Measurements from ENCODE around the gene MOB3B. TPM values are rescaled to one million over a fixed set of nuclear protein-coding genes. Genes with fewer than 3 reads are reported as not detected.
A peak's percentile ranks its signal among the peaks of the same experiment; 100 is the strongest.

The MOB3B gene
- total RNA-seq = under 1 TPM; 0.11 to 0.59 TPM

DNA sequence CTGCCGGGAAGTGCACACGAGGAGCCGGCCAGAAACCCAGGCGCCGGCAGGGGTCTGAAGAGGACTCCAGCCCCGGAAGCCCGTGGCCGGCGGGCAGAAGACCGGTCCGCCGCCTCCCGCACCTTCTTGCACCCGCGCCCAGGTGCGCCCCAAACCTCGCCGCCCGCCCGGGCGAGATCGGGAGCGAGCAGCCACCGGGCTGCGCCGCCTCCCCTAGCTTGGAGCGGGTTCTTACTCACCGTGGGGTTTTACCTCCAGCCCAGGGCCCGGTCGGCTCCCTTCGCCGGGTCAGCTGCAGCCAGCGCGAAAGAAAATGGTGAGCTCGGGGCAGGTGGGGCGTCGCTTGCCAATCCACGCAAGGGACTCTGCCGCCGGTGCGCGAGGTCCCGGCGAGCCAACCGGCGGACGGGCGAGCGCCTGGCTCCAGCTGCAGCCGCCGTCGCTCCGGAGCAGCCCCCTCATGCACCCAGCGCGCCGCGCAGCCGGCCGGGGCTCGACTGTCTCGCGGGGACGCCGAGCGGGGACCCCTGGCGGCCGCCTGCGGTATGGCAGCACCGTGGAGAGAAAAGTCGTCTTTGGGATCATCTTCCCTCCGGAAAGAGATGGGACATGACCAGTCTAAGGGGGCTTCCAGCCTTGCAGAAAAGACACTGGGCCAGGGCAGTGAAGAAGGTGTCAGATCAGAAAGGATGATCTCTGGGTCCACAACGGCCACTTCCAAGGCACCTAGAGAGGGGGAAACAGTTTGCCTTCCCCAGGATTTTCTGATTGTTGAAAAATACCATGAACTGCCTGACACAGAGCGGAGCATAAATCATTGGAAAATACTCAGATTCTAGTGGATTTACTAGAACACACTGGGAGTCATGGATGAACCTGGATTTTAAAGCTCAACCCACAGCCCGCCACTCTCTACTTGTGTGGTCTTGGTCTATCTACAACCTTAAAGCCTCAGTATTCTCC is at the start of gene MOB3B:
TSS of gene MOB3B (minus strand) at position 499 of the 963 bp plus-strand sequence. CDS start 74,264 bp downstream, outside the sequence.
- H3K4me3 Mint-ChIP-seq = peak within 1 kb of the TSS; percentile 79
- H3K36me3 Mint-ChIP-seq = no peaks in the 10 kb centered on the region
- H3K27me3 Mint-ChIP-seq = peaks cover 24 to 25% of the 10 kb centered on the region in 2 donors
- DNase-seq (ENCODE audit: low spot score) (peak; percentile 84), ATAC-seq (peak; percentile 88 to 92)
- H3K4me1 Mint-ChIP-seq (ENCODE audit: low read depth in 2 of 2) = peaks cover 0 to 6% of the 10 kb centered on the region in 2 donors
- H3K9me3 Mint-ChIP-seq = no peaks in the 10 kb centered on the region
- H3K27ac Mint-ChIP-seq = peak within 1 kb of the TSS in 1 of 2 donors; percentile 48

DNA sequence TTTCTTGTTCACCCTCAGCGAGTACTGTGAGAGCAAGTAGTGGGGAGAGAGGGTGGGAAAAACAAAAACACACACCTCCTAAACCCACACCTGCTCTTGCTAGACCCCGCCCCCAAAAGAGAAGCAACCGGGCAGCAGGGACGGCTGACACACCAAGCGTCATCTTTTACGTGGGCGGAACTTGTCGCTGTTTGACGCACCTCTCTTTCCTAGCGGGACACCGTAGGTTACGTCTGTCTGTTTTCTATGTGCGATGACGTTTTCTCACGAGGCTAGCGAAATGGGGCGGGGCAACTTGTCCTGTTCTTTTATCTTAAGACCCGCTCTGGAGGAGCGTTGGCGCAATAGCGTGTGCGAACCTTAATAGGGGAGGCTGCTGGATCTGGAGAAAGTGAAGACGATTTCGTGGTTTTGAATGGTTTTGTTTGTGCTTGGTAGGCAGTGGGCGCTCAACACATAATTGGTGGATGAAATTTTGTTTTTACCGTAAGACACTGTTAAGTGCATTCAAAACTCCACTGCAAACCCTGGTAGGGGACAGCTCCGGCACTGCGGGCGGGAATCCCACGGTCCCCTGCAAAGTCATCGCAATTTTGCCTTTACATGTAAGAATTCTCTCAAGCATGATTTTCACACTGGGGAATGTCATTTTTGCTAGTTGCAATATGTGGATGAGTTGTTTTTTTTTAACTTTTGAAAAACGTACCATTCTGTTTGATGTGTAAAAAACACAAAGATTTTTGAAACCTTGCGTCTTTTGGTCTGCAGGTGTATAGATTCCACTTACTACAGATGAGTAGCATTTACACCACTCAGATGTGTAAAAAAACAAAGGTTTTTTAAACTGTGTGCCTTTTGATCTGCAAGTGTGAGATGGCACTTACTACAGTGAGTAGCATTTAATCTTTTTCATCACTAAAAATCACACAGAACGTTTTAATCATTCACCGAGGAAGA is 44.3 kb upstream of the MOB3B start:
- peaks cover 11% of the 10 kb centered on the region in 2 donors for H3K27me3 Mint-ChIP-seq
- peaks cover 8% of the 10 kb centered on the region for H3K9me3 Mint-ChIP-seq
- peak overlapping the region; percentile 91 for H3K4me3 Mint-ChIP-seq
- peaks cover 25 to 26% of the 10 kb centered on the region in 2 donors for H3K4me1 Mint-ChIP-seq (ENCODE audit: low read depth in 2 of 2)
- H3K36me3 Mint-ChIP-seq = peaks cover 9% of the 10 kb centered on the region
- peak; percentile 89 to 90 for ATAC-seq
- peak overlapping the region; percentile 94 to 98 for H3K27ac Mint-ChIP-seq
- DNase-seq (ENCODE audit: low spot score) = peak; percentile 96

GRCh38 chr9:27572918-27573633 is 43.5 kb upstream of the MOB3B start, which contains the start of gene C9orf72:
Gene C9orf72 (minus strand): TSS chr9:27573481. CDS start chr9:27567120, 6,361 bp downstream.
- ATAC-seq = peak; percentile 92 to 93
- peak within 1 kb of the TSS; percentile 91 for H3K4me3 Mint-ChIP-seq
- peaks cover 25 to 26% of the 10 kb centered on the region in 2 donors for H3K4me1 Mint-ChIP-seq (ENCODE audit: low read depth in 2 of 2)
- peaks cover 2 to 4% of the 10 kb centered on the region in 2 donors for H3K27me3 Mint-ChIP-seq
- H3K9me3 Mint-ChIP-seq = peaks cover 2% of the 10 kb centered on the region
- H3K27ac Mint-ChIP-seq = peak within 1 kb of the TSS; percentile 94 to 98
- H3K36me3 Mint-ChIP-seq = peaks cover 3% of the 10 kb centered on the region
- DNase-seq (ENCODE audit: low spot score) = peak; percentile 94

DNA sequence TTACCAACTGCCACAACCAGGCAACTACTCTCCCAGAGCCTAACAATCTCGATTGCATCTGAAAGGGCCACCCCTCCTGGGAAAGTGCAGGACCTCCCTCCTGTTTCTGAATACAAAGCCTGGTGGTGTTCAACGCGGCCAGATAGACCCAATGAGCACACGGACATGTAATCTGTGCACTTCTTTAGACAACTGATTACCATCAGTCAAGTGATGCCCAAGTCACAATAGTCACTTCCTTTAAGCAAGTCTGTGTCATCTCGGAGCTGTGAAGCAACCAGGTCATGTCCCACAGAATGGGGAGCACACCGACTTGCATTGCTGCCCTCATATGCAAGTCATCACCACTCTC is 42.9 kb upstream of the MOB3B start:
- Mint-ChIP-seq H3K4me3 (peak overlapping the region; percentile 91), H3K27ac (peak overlapping the region; percentile 94 to 98), H3K4me1 (ENCODE audit: low read depth in 2 of 2) (peaks cover 25 to 27% of the 10 kb centered on the region in 2 donors), H3K27me3 (peaks cover 0 to 3% of the 10 kb centered on the region in 2 donors), H3K9me3 (no peaks in the 10 kb centered on the region), H3K36me3 (no peaks in the 10 kb centered on the region)
- ATAC-seq (peak; percentile 73 to 74), DNase-seq (ENCODE audit: low spot score) (peak; percentile 75)

DNA sequence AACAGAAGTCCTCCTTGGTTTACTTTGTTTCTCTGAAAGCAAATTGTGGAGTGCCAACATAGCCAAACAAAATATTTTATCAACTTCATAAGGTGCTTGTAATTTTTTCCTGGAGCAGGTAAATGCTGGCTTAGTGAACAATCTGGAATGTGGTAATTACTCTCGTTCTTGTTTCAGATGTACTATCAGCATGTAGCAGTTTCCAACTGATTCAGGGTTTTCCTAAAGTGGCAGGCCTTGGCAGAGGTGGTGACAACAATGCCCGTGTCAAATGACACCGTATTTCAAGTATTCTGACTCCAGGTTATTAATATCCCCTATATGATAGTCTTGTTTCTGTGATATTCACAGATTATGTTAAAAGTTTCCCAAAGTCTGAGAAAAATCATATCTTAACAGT is 42.4 kb upstream of the MOB3B start:
- peaks cover 25 to 30% of the 10 kb centered on the region in 2 donors for H3K4me1 Mint-ChIP-seq (ENCODE audit: low read depth in 2 of 2)
- no peaks in the 10 kb centered on the region for H3K9me3 Mint-ChIP-seq
- ATAC-seq = no peak
- peak overlapping the region; percentile 91 for H3K4me3 Mint-ChIP-seq
- no peak for DNase-seq (ENCODE audit: low spot score)
- H3K27ac Mint-ChIP-seq = peak overlapping the region; percentile 94 to 98
- H3K36me3 Mint-ChIP-seq = no peaks in the 10 kb centered on the region
- peaks cover 0 to 3% of the 10 kb centered on the region in 2 donors for H3K27me3 Mint-ChIP-seq

DNA sequence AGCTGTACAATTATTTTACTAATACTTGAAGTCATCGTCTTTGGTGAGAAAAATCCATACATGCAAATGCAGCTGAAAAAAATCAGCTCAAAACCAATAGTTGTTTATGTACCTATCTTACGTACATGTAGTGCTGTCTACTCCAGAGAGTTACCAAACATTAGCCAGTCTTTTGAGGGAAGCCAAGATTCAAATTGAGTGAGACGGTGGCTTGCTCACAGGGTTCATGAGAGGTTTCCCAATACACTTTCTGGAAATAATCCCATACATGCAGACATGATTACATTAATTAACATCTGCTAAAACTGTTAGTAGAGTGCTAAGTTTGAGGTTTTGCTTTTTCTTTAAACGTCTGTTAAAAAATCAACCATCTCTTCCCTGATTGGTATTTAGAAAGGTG is 41.4 kb upstream of the MOB3B start:
- Mint-ChIP-seq H3K27me3 (peaks cover 0 to 3% of the 10 kb centered on the region in 2 donors), H3K27ac (no peak overlapping the region), H3K4me1 (ENCODE audit: low read depth in 2 of 2) (peaks cover 25 to 30% of the 10 kb centered on the region in 2 donors), H3K4me3 (no peak overlapping the region), H3K9me3 (no peaks in the 10 kb centered on the region), H3K36me3 (no peaks in the 10 kb centered on the region)
- DNase-seq (ENCODE audit: low spot score) = no peak
- ATAC-seq = no peak

DNA sequence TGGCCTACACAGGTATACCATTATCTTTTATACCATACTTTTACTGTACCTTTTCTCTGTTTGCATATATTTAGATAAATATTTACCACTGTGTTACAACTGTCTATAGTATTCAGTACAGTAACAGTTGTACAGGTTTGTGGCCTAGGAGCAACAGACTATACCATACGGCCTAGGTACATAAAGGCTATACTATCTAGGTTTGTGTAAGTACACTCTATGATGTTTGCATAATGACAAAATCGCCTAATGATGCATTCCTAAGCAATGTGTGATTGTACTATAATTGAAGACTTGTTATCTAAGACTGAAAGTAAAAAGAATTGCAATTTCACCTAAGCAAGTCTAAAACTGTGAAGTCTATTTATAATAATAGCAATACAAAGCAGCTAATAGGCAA is 39.8 kb upstream of the MOB3B start:
- H3K27ac Mint-ChIP-seq = no peak overlapping the region
- no peak for DNase-seq (ENCODE audit: low spot score)
- no peaks in the 10 kb centered on the region for H3K36me3 Mint-ChIP-seq
- H3K4me3 Mint-ChIP-seq = no peak overlapping the region
- peaks cover 0 to 3% of the 10 kb centered on the region in 2 donors for H3K27me3 Mint-ChIP-seq
- H3K4me1 Mint-ChIP-seq (ENCODE audit: low read depth in 2 of 2) = peaks cover 18 to 27% of the 10 kb centered on the region in 2 donors
- H3K9me3 Mint-ChIP-seq = no peaks in the 10 kb centered on the region
- no peak for ATAC-seq

DNA sequence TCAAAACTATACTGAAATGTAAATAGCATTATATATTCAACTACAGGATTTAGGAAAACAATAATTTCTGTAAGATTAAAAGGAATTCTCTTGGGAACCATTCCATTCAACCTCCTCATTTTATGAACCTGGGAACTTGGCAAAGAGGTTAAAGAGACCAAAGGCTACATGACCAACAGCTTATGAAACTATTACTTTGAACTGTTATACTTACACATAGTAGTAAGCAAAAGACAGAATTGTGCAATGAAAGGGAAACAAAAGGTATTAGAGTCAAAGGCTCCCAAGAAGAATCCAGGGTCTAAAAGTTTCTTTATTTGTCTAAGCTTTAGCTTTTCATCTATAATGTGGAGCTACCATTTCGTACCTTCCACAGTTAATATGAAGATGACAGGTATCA is 36.5 kb upstream of the MOB3B start:
- Mint-ChIP-seq H3K9me3 (no peaks in the 10 kb centered on the region), H3K36me3 (peaks cover 6% of the 10 kb centered on the region), H3K4me3 (no peak overlapping the region), H3K27me3 (peaks cover 0 to 3% of the 10 kb centered on the region in 2 donors), H3K4me1 (ENCODE audit: low read depth in 2 of 2) (peaks cover 4 to 8% of the 10 kb centered on the region in 2 donors), H3K27ac (no peak overlapping the region)
- no peak for DNase-seq (ENCODE audit: low spot score)
- ATAC-seq = no peak

GRCh38 chr9:27565696-27566095 is 36.1 kb upstream of the MOB3B start:
- H3K36me3 Mint-ChIP-seq = peaks cover 6% of the 10 kb centered on the region
- no peak for ATAC-seq
- H3K27ac Mint-ChIP-seq = no peak overlapping the region
- no peak overlapping the region for H3K4me3 Mint-ChIP-seq
- H3K4me1 Mint-ChIP-seq (ENCODE audit: low read depth in 2 of 2) = peaks cover 4 to 6% of the 10 kb centered on the region in 2 donors
- peaks cover 0 to 2% of the 10 kb centered on the region in 2 donors for H3K27me3 Mint-ChIP-seq
- no peaks in the 10 kb centered on the region for H3K9me3 Mint-ChIP-seq
- no peak for DNase-seq (ENCODE audit: low spot score)

DNA sequence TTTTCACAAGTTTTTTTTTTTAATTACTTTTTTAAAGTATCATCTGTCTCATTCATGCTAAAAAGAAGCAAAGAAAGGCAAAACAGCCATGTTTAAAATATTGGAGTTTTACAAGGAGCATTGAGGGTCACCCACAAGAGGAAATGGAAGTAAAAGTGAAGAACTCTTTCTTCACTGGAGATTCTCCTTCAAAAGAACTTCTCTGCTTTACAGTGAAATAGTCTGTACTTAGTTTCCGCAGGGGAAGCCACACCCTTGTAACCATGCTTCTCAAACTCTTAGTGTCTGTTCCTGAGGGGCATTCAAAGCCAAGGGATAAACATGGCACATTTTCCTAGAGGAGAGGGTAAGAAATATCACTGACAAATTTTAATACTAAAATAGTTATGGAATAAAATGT is 35.1 kb upstream of the MOB3B start:
- ATAC-seq (no peak), DNase-seq (ENCODE audit: low spot score) (no peak)
- Mint-ChIP-seq H3K36me3 (peaks cover 6% of the 10 kb centered on the region), H3K9me3 (no peaks in the 10 kb centered on the region), H3K4me3 (no peak overlapping the region), H3K27ac (no peak overlapping the region), H3K27me3 (no peaks in the 10 kb centered on the region), H3K4me1 (ENCODE audit: low read depth in 2 of 2) (peaks cover 4% of the 10 kb centered on the region in 2 donors)

DNA sequence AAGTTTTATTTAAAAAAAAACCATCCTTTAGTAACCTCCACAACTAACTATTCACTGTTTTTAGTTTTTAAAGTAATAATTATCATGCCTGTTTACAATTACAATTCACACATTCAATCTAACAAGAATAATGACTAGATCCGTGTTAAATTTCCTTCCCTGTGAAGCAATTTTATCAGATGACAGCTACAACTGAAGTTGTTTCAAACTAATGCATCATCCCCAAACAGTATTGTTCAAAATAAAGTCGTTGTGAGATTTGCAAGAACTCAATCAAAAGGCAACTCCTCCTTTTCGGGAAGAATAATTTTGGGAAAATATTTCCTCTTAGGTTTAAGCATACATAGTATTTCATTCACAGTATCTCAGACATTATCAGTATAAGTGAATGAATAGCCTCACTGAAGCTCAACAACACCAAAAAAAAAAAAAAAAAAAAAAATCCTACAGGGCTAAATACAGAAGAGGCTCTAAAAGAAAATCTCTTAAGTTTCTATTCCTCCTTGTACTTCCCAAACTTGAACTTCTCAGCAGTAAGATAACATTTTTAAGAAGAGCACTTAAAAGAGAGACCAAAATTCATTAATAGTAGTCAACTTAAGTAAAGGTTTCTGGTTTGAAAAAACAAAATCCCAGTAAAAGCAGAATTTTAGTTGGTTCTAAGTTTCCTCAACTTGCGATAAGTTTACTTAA is 34.3 kb upstream of the MOB3B start:
- H3K27ac Mint-ChIP-seq = no peak overlapping the region
- no peak for DNase-seq (ENCODE audit: low spot score)
- H3K9me3 Mint-ChIP-seq = no peaks in the 10 kb centered on the region
- H3K27me3 Mint-ChIP-seq = no peaks in the 10 kb centered on the region
- H3K4me1 Mint-ChIP-seq (ENCODE audit: low read depth in 2 of 2) = peaks cover 4% of the 10 kb centered on the region in 2 donors
- H3K36me3 Mint-ChIP-seq = peaks cover 6% of the 10 kb centered on the region
- no peak overlapping the region for H3K4me3 Mint-ChIP-seq
- no peak for ATAC-seq

- H3K27ac Mint-ChIP-seq = no peak overlapping the region
- H3K4me3 Mint-ChIP-seq = no peak overlapping the region
- peaks cover 6% of the 10 kb centered on the region for H3K36me3 Mint-ChIP-seq
- no peak for DNase-seq (ENCODE audit: low spot score)
- no peaks in the 10 kb centered on the region for H3K27me3 Mint-ChIP-seq
- no peak for ATAC-seq
- H3K4me1 Mint-ChIP-seq (ENCODE audit: low read depth in 2 of 2) = peaks cover 0 to 4% of the 10 kb centered on the region in 2 donors
- H3K9me3 Mint-ChIP-seq = no peaks in the 10 kb centered on the region
These were observed 32.1 kb upstream of the MOB3B start for GRCh38 chr9:27561685-27562084.

Data from natural killer cell treated with Interleukin-12 subunit alpha and Interleukin-12 subunit beta and Interleukin-15 and Interleukin-18, amount 100 ng/mL, for 72 hours (primary cell).